ENCODE data around the gene ZNF526.

- TF ChIP-seq ZFX (IDR thresholded peaks at IDR 0.05) = no peak
- no peak for TF ChIP-seq CTCF (IDR thresholded peaks at IDR 0.05 in 2 of 3, conservative IDR thresholded peaks at IDR 0.05 in 1 of 3; ENCODE audit: borderline replicate concordance in 1 of 3, insufficient read depth in 1 of 3, low read depth in 2 of 3, low read length in 2 of 3)
- no peak for TF ChIP-seq YY1 (IDR thresholded peaks at IDR 0.05; ENCODE audit: extremely low read depth, insufficient replicate concordance, low read depth, low read length)
- TF ChIP-seq, protein P1, sequence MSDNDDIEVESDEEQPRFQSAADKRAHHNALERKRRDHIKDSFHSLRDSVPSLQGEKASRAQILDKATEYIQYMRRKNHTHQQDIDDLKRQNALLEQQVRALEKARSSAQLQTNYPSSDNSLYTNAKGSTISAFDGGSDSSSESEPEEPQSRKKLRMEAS (IDR thresholded peaks at IDR 0.05) = no peak
- TF ChIP-seq SP1 (IDR thresholded peaks at IDR 0.05; ENCODE audit: low read depth) = no peak
- TF ChIP-seq EZH2phosphoT487 (IDR thresholded peaks at IDR 0.05; ENCODE audit: borderline replicate concordance) = no peak
- TF ChIP-seq POLR2AphosphoS5 (IDR thresholded peaks at IDR 0.05; ENCODE audit: low read depth, low read length) = no peak
- TF ChIP-seq CEBPB (IDR thresholded peaks at IDR 0.05; ENCODE audit: low read depth) = no peak
- TF ChIP-seq POLR2A (IDR thresholded peaks at IDR 0.05; ENCODE audit: borderline replicate concordance, extremely low read depth, insufficient read depth, insufficient read length) = no peak
- TF ChIP-seq RAD21 (IDR thresholded peaks at IDR 0.05; ENCODE audit: low read depth) = no peak
- TF ChIP-seq, protein P2, sequence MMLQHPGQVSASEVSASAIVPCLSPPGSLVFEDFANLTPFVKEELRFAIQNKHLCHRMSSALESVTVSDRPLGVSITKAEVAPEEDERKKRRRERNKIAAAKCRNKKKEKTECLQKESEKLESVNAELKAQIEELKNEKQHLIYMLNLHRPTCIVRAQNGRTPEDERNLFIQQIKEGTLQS (IDR thresholded peaks at IDR 0.05) = no peak
Observed at GRCh38 chr19:42173695-42174094, 46.4 kb upstream of the ZNF526 start.
